Tibial artery (tissue), 4 donors: ENCODE results near the gene MAD1L1.

Experiments
- DNase-seq, 2 donors: peaks; one replicate each; pipeline ENCODE4 v3.0.0-alpha.2; 2019
- H3K27ac ChIP-seq, 2 donors: fragments of 200-600 bp; sonication (generic) in 1 of 2; 1 replicate in 1 of 2; 2 replicates in 1 of 2; pipeline ENCODE4 v1.5.1; 2018 to 2019; ENCODE audit warnings: mild to moderate bottlenecking in 1 of 2
- H3K27me3 ChIP-seq, 2 donors: fragments of 200-600 bp; sonication (generic) in 1 of 2; one replicate each; pipeline versions ENCODE4 v1.5.1 to v1.6.0; 2016 to 2019
- H3K36me3 ChIP-seq, 3 donors: fragments of 200-600 bp; sonication (generic) in 2 of 3; one replicate each; pipeline ENCODE4 v1.5.1; 2016 to 2019; ENCODE audit warnings: mild to moderate bottlenecking in 2 of 3
- H3K4me1 ChIP-seq, 4 donors: fragments of 200-600 bp; sonication (generic) in 2 of 4; 1 replicate in 3 of 4; 2 replicates in 1 of 4; pipeline ENCODE4 v1.5.1; 2016 to 2019
- H3K4me3 ChIP-seq, 2 donors: fragments of 200-600 bp; sonication (generic) in 1 of 2; 1 replicate in 1 of 2; 2 replicates in 1 of 2; pipeline ENCODE4 v1.5.1; 2018 to 2019; ENCODE audit warnings: mild to moderate bottlenecking in 2 of 2
- H3K9me3 ChIP-seq, 3 donors: fragments of 200-600 bp; sonication (generic) in 1 of 3; one replicate each; pipeline ENCODE4 v1.5.1; 2016 to 2019
- intact Hi-C: fragments of 100-400 bp; cut with DNase I; formaldehyde crosslinking; loops from one replicate; pipeline ENCODE4 v1.15.0; 2023; ENCODE audit warnings: low total_unique reads
- TF ChIP-seq, protein P1 (sequence below), 2 experiments: fragments of 200-600 bp in 1 of 2; fragments of 450-650 bp in 1 of 2; IDR thresholded peaks; one replicate each; pipeline ENCODE4 v1.5.1; 2017 to 2019; ENCODE audit warnings: antibody characterized with exemption in 2 of 2, mild to moderate bottlenecking in 1 of 2, moderate library complexity in 1 of 2

The MAD1L1 gene

DNA sequence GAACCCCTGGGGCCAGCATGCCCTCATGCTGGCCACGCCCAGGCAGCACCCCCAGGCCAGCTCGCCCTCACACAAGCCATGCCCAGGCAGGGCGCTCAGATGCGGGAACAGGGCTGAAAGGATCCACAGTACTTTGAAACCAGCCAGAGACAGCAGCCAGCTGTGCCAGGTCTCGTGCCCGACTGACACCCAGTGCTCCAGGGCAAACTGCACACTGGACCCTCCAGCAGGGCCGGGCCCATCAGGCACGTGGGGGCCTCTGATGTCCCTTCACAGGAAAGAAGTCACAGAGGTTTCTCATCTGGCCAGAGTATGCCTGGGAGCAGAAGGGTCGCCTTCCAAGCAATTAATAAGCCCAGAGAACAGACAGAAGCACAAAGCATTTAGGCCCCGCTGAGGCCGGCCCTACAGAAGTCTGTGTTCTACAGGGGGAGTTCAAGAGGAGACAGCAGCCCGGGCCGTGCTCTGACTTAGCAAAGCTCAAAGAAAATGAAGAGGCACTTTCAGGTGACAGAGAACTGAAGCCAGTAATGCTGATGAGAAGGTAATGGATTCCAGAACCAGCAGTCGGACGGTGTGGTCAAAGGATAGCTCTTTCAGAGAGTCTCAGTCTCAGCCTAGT lies 21.4 kb downstream of the MAD1L1 start:
- intact Hi-C loops: loop anchor here (5.0 kb wide), 1 partner anchor 544 kb away; no protein-coding TSS in a partner anchor
- no peaks in the 10 kb centered on the region for H3K27me3 ChIP-seq
- H3K36me3 ChIP-seq: peaks cover 42 to 84% (median 62%) of the 10 kb centered on the region in 3 donors
- H3K9me3 ChIP-seq: no peaks in the 10 kb centered on the region
- H3K4me1 ChIP-seq: no peaks in the 10 kb centered on the region
- H3K4me3 ChIP-seq: no peak overlapping the region
- TF ChIP-seq, protein P1, sequence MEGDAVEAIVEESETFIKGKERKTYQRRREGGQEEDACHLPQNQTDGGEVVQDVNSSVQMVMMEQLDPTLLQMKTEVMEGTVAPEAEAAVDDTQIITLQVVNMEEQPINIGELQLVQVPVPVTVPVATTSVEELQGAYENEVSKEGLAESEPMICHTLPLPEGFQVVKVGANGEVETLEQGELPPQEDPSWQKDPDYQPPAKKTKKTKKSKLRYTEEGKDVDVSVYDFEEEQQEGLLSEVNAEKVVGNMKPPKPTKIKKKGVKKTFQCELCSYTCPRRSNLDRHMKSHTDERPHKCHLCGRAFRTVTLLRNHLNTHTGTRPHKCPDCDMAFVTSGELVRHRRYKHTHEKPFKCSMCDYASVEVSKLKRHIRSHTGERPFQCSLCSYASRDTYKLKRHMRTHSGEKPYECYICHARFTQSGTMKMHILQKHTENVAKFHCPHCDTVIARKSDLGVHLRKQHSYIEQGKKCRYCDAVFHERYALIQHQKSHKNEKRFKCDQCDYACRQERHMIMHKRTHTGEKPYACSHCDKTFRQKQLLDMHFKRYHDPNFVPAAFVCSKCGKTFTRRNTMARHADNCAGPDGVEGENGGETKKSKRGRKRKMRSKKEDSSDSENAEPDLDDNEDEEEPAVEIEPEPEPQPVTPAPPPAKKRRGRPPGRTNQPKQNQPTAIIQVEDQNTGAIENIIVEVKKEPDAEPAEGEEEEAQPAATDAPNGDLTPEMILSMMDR (IDR thresholded peaks at IDR 0.05): no peak
- no peak for DNase-seq
- H3K27ac ChIP-seq: no peak overlapping the region

DNA sequence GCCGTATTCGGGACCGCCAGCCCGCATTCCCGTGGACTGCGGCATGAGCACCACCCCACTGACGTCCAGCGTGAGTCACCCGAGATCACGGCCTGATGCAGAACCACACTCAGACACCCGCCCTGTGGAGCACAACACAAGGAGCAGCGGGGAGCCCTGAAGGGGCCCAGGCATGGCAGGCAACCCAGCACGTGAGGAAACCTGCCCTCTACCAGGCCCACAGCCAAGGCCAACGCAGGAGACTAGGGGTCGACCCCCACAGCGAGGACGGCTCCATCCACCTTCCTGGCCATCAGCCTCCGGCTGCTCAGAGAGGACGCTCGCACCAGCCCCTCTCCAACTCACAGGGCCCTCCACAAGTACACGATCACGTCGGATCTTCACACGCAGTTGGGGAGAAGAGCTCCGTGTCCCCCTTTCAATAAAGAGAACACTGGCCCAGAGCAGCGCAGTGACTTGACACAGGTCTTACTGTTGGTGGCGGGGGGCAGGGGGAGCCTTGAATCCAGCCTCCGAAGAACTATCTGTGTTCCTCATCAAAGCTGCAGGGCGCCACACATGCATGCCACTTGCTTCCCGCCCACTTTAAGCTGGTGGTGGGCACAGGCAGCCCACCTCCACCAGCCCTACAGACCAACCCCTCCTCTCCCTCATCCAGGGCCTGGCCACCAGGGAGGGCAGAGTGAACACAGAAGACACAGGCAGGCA lies 22.0 kb downstream of the MAD1L1 start:
- peaks cover 0 to under 1% (median 0%) of the 10 kb centered on the region in 4 donors for H3K4me1 ChIP-seq
- H3K4me3 ChIP-seq: no peak overlapping the region
- no peaks in the 10 kb centered on the region for H3K27me3 ChIP-seq
- no peaks in the 10 kb centered on the region for H3K9me3 ChIP-seq
- no peak overlapping the region for H3K27ac ChIP-seq
- no peak for DNase-seq
- H3K36me3 ChIP-seq: peaks cover 35 to 77% (median 55%) of the 10 kb centered on the region in 3 donors
- TF ChIP-seq, protein P1 (IDR thresholded peaks at IDR 0.05): no peak
- intact Hi-C loops: loop anchor here (5.0 kb wide), 1 partner anchor 543 kb away; no protein-coding TSS in a partner anchor

DNA sequence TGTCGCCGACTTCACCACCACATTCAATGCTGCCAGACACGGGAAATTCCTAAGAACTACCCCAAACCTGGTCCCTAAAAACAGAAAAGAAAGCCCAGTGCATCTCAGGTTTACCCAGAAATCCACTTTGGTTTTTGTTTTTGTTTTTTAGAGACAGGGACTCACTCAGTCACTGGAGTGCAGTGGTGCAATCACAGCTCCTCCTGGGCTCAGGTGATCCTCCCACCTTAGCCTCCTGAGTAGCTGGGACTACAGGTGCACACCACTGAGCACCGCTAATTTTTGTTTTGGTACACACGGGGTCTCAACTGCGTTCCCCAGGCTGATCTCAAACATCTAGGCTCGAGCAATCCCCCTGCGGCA lies 22.8 kb downstream of the MAD1L1 start:
- no peak overlapping the region for H3K27ac ChIP-seq
- H3K4me1 ChIP-seq: peaks cover 0 to 8% (median 2%) of the 10 kb centered on the region in 4 donors
- DNase-seq: no peak
- no peaks in the 10 kb centered on the region for H3K27me3 ChIP-seq
- H3K9me3 ChIP-seq: no peaks in the 10 kb centered on the region
- H3K36me3 ChIP-seq: peaks cover 30 to 69% (median 50%) of the 10 kb centered on the region in 3 donors
- H3K4me3 ChIP-seq: no peak overlapping the region
- TF ChIP-seq, protein P1 (IDR thresholded peaks at IDR 0.05): no peak
- intact Hi-C loops: loop anchor here (2.0 to 5.0 kb wide), 3 partner anchors 98 to 629 kb away; no protein-coding TSS in a partner anchor

DNA sequence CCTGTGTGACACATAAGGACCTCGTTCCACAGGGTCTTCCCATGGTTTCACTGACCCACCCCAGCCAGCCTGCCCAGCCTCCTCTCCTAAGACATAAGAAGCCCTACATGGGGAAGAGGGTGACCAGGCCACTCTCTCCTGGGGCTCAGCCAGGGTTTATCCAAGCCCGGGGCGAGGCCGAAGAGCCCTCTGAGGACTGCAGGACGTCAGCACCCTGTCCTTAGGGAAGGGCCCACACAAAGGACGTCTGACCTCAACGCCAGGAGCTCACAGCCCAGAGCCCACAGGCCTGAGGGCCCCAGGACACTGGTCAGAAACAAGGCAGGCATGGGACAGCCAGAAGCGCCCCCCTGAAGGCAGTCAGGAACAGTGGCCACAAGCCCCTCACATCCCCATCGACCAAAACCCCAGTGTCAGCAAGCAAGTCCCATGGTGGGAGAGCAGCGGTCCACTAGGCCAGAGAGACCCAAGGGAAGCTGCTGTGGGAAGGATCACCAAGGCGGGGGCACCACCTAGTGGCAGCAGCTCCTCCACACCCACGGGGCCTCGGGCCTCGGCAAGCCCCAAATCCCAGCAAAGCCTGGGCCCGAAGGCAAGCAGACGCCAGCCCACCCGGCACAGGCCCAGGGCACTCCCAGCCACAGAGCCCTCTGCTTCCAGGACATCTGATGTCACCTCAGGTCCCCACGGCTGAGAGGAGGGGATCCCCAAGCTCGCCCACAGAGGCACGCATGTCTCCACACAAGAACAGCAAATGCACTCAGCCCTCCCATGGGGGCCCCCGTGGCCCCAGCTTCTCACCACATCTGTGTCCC lies 23.4 kb downstream of the MAD1L1 start:
- Histone ChIP-seq H3K4me3 (no peak overlapping the region), H3K9me3 (no peaks in the 10 kb centered on the region), H3K27ac (no peak overlapping the region), H3K27me3 (no peaks in the 10 kb centered on the region), H3K4me1 (peaks cover 0 to 12% (median 5%) of the 10 kb centered on the region in 4 donors), H3K36me3 (peaks cover 24 to 63% (median 45%) of the 10 kb centered on the region in 3 donors)
- TF ChIP-seq, protein P1 (IDR thresholded peaks at IDR 0.05): peak; percentile 72 to 76
- intact Hi-C loops: loop anchor here (2.0 to 5.0 kb wide), 2 partner anchors 97 to 629 kb away; no protein-coding TSS in a partner anchor
- peak; percentile 46 to 76 for DNase-seq

DNA sequence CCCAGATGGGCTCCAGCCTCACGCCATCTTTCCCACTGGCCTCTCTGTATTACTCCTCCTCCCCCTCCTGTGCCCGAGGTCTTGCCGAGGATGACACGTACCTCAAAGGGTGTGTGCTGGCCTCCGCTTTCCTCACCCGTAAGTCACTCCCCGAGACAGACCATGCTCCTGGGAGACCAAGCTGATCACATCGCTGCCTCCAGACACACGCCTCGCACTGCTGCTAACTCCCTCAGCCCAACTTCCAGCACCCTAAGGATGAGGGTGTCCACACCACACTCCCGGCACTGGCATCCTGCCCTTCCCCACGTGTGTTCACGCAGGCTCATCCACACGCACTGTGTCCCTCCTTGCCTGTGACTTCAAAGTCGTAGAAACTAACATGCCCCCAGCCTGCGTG lies 24.0 kb downstream of the MAD1L1 start:
- intact Hi-C loops: loop anchor here (2.0 to 5.0 kb wide), 2 partner anchors 96 to 628 kb away; no protein-coding TSS in a partner anchor
- H3K27ac ChIP-seq: no peak overlapping the region
- peaks cover 20 to 57% (median 40%) of the 10 kb centered on the region in 3 donors for H3K36me3 ChIP-seq
- no peaks in the 10 kb centered on the region for H3K27me3 ChIP-seq
- TF ChIP-seq, protein P1 (IDR thresholded peaks at IDR 0.05): no peak
- no peaks in the 10 kb centered on the region for H3K9me3 ChIP-seq
- H3K4me3 ChIP-seq: no peak overlapping the region
- peaks cover 0 to 12% (median 5%) of the 10 kb centered on the region in 4 donors for H3K4me1 ChIP-seq
- DNase-seq: no peak
